A549 treated with ZK216348 at 1 μM for 4 hours (cell line): ENCODE measurements around the gene ANKRD62. TPM values are rescaled to one million over a fixed set of nuclear protein-coding genes. Genes with fewer than 3 reads are reported as not detected.

Source experiments
- total RNA-seq: library from RNA; stranded (reverse); fragments of 200-300 nt; extraction: Qiagen RNA extraction; gene quantifications from 5 replicates; pipeline ENCODE4 v1.2.3, GENCODE V29; 2022; ENCODE audit warnings: low read depth

The ANKRD62 gene
- not detected in 5 replicates for total RNA-seq

DNA sequence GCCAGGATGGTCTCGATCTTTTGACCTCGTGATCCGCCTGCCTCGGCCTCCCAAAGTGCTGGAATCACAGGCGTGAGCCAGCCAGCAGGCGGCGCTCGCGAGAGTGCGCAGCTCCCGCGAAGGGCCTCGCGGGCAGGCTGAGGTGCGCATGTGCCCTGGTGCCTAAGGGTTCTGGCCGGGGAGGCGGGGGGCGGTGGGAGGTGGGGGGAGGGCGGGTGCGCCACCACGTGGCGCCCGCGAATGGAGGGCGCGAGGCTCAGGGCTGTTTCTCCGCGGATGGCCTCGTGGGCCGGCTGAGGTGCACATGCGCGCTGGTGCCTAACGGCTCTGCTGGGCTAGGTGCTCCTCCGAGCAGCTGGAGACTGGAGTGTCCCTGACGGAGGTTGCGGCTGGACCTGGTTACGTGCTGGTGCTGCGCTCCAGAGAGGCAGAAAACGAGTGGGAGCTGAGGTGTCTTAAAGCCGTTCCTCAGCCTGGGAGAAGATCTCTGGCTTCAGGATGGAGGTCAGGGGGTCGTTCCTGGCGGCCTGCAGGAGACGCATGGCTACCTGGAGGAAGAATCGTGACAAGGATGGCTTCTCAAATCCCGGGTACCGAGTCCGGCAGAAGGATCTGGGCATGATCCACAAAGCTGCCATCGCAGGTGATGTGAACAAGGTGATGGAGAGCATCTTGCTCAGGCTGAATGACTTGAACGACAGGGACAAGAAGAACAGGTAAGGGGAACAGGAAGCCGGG lies at the start of gene ANKRD62:
Gene ANKRD62 (plus strand): TSS at position 324 of the 738 bp plus-strand sequence. CDS start 175 bp downstream, at position 499.

Other genes starting within 250 kb of the ANKRD62 start
- 35.7 to 52.6 TPM (median 44.5 TPM) in 5 replicates for gene CHMP1B, start 242.4 kb upstream of the ANKRD62 start, total RNA-seq
- 17.3 to 20.4 TPM (median 17.8 TPM) in 5 replicates for gene MPPE1, start 185.5 kb upstream of the ANKRD62 start, total RNA-seq
- gene IMPA2, start 112.3 kb upstream of the ANKRD62 start, total RNA-seq = 44.5 to 74.9 TPM (median 69.1 TPM) in 5 replicates
- gene CIDEA, start 160.5 kb downstream of the ANKRD62 start, total RNA-seq = not detected in 5 replicates
- gene TUBB6, start 214.4 kb downstream of the ANKRD62 start, total RNA-seq = 173 to 207 TPM (median 196 TPM) in 5 replicates